Measurements from ENCODE around the gene TBX4. TPM values are rescaled to one million over a fixed set of nuclear protein-coding genes. Genes with fewer than 3 reads are reported as not detected.
"Not testable (repeated sequence)": the region's sequence is repeated elsewhere in the genome, so short reads cannot be mapped to it uniquely, and the experiment has no call there.

Gene TBX4
- total RNA-seq, 1 experiment from 2014 or later: not detected

GRCh38 chr17:61486135-61487120 lies 34.2 kb downstream of the TBX4 start:
- in situ Hi-C loops (cut with HindIII; ENCODE audit: low pct_unique_long_range_greater_than_20kb, low sequenced_read_pairs): no loop called here
- DNase-seq (ENCODE audit: low read depth, low spot score): peak; percentile 45

DNA sequence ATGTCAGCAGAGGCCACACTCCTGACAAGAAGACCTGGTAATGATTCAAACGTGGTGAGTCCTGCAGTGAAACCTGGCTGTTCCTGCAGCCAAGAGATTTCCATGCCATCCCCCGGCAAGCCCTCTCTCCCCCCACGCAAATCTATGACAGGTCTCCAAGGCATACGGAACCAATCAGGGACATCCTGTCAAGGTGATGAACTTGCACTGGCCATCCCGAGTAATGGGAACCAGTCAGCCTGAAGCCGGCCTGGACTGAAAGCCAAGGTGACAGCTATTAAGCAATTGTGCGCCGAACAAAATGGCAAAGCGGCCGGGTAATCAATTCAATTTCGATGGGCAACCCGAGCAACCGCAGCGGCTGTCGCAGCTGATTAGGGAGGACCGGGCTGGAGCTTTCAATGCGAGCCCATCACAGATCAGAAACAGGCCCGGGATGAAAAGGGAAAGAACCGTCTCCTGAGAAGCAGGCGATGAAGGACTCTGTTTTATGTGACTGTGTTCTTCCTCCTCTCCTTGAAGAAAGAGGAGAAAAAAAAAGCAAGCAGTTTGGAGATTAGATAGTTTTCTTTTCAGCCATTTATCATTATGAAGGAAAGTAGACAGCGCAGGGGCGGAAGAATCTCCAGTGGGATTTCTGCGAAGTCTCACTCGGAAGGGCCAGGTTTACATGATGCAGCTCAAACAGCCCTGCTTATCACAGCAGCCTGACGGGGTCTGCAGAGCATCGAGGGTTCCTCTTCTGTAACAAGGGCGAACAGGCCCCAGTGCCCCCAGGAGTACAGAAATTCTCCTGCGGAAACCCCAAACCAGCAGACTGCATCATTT lies 35.2 kb downstream of the TBX4 start:
- no peak for DNase-seq (ENCODE audit: low read depth, low spot score)
- in situ Hi-C loops (cut with HindIII; ENCODE audit: low pct_unique_long_range_greater_than_20kb, low sequenced_read_pairs): no loop called here

GRCh38 chr17:61487989-61488595 lies 35.9 kb downstream of the TBX4 start:
- no peak for DNase-seq (ENCODE audit: low read depth, low spot score)
- in situ Hi-C loops (cut with HindIII; ENCODE audit: low pct_unique_long_range_greater_than_20kb, low sequenced_read_pairs): no loop called here

- in situ Hi-C loops (cut with HindIII; ENCODE audit: low pct_unique_long_range_greater_than_20kb, low sequenced_read_pairs): no loop called here
- DNase-seq (ENCODE audit: low read depth, low spot score): no peak
Observed at GRCh38 chr17:61488878-61489718, 36.9 kb downstream of the TBX4 start.

GRCh38 chr17:61489719-61490490 lies 37.7 kb downstream of the TBX4 start:
- in situ Hi-C loops (cut with HindIII; ENCODE audit: low pct_unique_long_range_greater_than_20kb, low sequenced_read_pairs): no loop called here
- no peak for DNase-seq (ENCODE audit: low read depth, low spot score)

- in situ Hi-C loops (cut with HindIII; ENCODE audit: low pct_unique_long_range_greater_than_20kb, low sequenced_read_pairs): no loop called here
- no peak for DNase-seq (ENCODE audit: low read depth, low spot score)
Observed at GRCh38 chr17:61490540-61490975, 38.3 kb downstream of the TBX4 start.

DNA sequence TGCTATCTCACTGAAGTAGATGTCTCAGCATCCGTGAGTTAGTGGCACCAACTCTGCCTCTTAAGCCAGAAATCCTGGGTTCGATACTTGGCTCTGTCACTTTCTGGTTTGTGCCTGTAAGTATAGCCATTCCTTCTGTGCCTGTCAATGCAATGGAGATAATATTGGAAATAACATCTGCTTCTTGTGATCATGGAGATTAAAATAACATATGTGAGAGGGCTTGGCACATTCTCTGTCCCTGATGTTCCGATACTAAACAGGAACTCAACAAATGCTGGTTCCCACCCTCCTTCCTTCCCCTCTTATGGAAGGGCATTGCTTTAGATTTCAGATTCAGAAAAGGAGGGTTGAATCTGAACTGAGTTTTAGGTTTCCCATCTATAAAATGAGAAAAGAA lies 39.8 kb downstream of the TBX4 start:
- DNase-seq (ENCODE audit: low read depth, low spot score): no peak
- in situ Hi-C loops (cut with HindIII; ENCODE audit: low pct_unique_long_range_greater_than_20kb, low sequenced_read_pairs): no loop called here

GRCh38 chr17:61492759-61493526 lies 40.7 kb downstream of the TBX4 start:
- no peak for DNase-seq (ENCODE audit: low read depth, low spot score)
- in situ Hi-C loops (cut with HindIII; ENCODE audit: low pct_unique_long_range_greater_than_20kb, low sequenced_read_pairs): no loop called here

DNA sequence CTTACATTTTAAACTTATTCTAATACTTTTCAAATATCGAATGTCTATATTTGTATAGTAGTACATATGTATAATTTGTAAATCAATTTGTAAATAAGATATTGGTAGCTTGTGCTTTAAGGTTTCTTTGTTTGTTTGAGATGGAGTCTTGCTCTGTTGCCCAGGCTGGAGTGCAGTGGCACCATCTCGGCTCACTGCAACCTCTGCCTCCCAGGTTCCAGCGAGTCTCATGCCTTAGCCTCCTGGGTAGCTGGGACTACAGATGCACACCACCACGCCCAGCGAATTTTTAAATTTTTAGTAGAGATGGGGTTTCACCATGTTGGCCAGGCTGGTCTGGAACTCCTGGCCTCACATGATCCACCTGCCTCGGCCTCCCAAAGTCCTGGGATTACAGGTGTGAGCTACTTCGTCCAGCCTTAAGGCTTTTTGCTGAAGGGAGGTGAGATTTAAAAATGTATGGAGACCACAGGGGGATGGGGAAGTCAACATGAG lies 41.7 kb downstream of the TBX4 start:
- not testable (repeated sequence) for DNase-seq (ENCODE audit: low read depth, low spot score)

GRCh38 chr17:61494325-61495160 lies 42.3 kb downstream of the TBX4 start:
- DNase-seq (ENCODE audit: low read depth, low spot score): no peak
- in situ Hi-C loops (cut with HindIII; ENCODE audit: low pct_unique_long_range_greater_than_20kb, low sequenced_read_pairs): no loop called here

More for the DNA sequence above, 41.7 kb downstream of the TBX4 start:
- in situ Hi-C loops (cut with HindIII; ENCODE audit: low pct_unique_long_range_greater_than_20kb, low sequenced_read_pairs): not testable (repeated sequence)

GRCh38 chr17:61495161-61495857 lies 43.1 kb downstream of the TBX4 start:
- no peak for DNase-seq (ENCODE audit: low read depth, low spot score)
- in situ Hi-C loops (cut with HindIII; ENCODE audit: low pct_unique_long_range_greater_than_20kb, low sequenced_read_pairs): no loop called here

GRCh38 chr17:61496174-61496956 lies 44.1 kb downstream of the TBX4 start:
- no peak for DNase-seq (ENCODE audit: low read depth, low spot score)
- in situ Hi-C loops (cut with HindIII; ENCODE audit: low pct_unique_long_range_greater_than_20kb, low sequenced_read_pairs): no loop called here

DNA sequence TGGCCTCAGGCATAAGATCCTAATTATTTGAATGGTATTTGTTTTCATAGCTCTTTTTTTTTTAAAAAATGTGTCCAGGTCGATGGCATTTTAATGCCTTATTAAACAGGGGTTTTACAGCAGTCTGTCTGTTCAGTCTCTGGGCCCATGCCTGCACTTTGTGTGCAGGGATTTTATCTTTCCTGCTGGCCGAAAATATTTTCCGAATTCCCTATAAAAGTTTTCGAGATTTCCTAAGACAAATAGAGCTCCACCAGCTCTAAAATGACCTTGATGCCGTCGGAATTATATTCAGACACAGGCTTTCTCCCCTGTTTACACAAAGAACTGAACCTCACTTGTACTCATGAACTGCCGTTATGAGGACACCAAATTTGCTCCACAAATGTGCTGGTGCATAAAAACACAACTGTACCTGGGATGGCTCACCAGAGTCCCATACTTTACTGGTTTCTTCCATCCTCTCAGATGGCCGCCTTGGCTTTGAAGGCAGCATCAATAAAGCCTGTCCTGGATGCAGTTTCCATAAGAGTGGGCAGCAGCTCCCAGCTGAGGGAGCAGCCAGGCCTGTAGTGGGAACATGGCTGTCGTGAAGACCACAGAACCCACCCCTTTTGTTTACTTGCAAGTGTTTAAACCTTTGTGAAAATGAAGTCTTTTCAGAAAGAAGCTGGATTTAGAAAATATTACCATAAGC lies 44.9 kb downstream of the TBX4 start:
- in situ Hi-C loops (cut with HindIII; ENCODE audit: low pct_unique_long_range_greater_than_20kb, low sequenced_read_pairs): no loop called here

More for the DNA sequence above, 44.9 kb downstream of the TBX4 start:
- DNase-seq (ENCODE audit: low read depth, low spot score): no peak
